ENCODE results near the gene DNAJC3.

DNA sequence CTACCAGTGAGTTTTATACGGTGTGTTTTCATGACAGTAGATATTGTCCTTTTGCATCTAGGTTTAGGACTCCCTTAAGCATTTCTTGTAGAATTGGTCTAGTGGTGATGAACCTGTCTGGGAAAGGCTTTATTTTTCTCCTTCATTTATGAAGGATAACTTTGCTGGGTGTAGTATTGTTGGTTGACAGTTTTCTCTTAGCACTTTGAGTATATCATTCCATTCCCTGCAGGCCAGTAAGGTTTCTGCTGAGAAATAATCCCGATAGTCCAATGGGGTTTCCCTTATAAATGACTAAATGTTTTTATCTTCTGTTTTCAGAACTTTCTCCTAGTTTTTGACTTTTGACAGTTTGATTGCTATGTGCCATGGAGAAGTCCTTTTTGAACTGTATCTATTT lies 57.2 kb downstream of the DNAJC3 start:
- TF ChIP-seq, protein P1, sequence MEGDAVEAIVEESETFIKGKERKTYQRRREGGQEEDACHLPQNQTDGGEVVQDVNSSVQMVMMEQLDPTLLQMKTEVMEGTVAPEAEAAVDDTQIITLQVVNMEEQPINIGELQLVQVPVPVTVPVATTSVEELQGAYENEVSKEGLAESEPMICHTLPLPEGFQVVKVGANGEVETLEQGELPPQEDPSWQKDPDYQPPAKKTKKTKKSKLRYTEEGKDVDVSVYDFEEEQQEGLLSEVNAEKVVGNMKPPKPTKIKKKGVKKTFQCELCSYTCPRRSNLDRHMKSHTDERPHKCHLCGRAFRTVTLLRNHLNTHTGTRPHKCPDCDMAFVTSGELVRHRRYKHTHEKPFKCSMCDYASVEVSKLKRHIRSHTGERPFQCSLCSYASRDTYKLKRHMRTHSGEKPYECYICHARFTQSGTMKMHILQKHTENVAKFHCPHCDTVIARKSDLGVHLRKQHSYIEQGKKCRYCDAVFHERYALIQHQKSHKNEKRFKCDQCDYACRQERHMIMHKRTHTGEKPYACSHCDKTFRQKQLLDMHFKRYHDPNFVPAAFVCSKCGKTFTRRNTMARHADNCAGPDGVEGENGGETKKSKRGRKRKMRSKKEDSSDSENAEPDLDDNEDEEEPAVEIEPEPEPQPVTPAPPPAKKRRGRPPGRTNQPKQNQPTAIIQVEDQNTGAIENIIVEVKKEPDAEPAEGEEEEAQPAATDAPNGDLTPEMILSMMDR (IDR thresholded peaks at IDR 0.05): no peak
- no peak for TF ChIP-seq POLR2A (IDR thresholded peaks at IDR 0.05)

Measured in lower leg skin (tissue), 3 donors.